Progenitor cell of endocrine pancreas (in vitro differentiated cells): ENCODE results near the gene ATG10. TPM values are rescaled to one million over a fixed set of nuclear protein-coding genes. Genes with fewer than 3 reads are reported as not detected.

Experiments
- DNase-seq: peaks from one replicate; pipeline ENCODE4 v3.0.0; 2021; ENCODE audit warnings: low spot score; ENCODE audit not compliant: unreplicated experiment
- H3K27ac Mint-ChIP-seq: 2 replicates; pipeline ENCODE4 v1.8.0; 2021; ENCODE audit warnings: mild to moderate bottlenecking, moderate library complexity, mixed read lengths
- H3K27me3 Mint-ChIP-seq: 2 replicates; pipeline ENCODE4 v1.8.0; 2021; ENCODE audit warnings: mixed read lengths
- H3K36me3 Mint-ChIP-seq: 2 replicates; pipeline ENCODE4 v1.8.0; 2022; ENCODE audit warnings: mixed read lengths; ENCODE audit not compliant: insufficient read depth
- H3K4me1 Mint-ChIP-seq: 2 replicates; pipeline ENCODE4 v1.8.0; 2021; ENCODE audit warnings: low read depth, mixed read lengths
- H3K4me3 Mint-ChIP-seq: 2 replicates; pipeline ENCODE4 v1.8.0; 2021; ENCODE audit warnings: low read depth, mild to moderate bottlenecking, moderate library complexity, mixed read lengths
- H3K9me3 Mint-ChIP-seq: 2 replicates; pipeline ENCODE4 v1.8.0; 2021; ENCODE audit warnings: low read depth, mixed read lengths
- CTCF ChIP-seq: fragments of 200-600 bp; sonication (generic); IDR thresholded peaks from one replicate; pipeline ENCODE4 v1.5.0; 2021; ENCODE audit warnings: antibody characterized with exemption, mild to moderate bottlenecking; ENCODE audit not compliant: unreplicated experiment
- total RNA-seq: library from RNA; stranded (reverse); gene quantifications from 2 replicates; pipeline ENCODE4 v1.2.1, GENCODE V29; 2021

The ATG10 gene
- total RNA-seq, 1 donor from 2014 or later, result 10.8 TPM

GRCh38 chr5:82208371-82208770, 236.5 kb downstream of the ATG10 start:
- Mint-ChIP-seq H3K36me3 (no peaks in the 10 kb centered on the region), H3K27me3 (no peaks in the 10 kb centered on the region), H3K27ac (no peak overlapping the region), H3K4me1 (no peaks in the 10 kb centered on the region), H3K9me3 (no peaks in the 10 kb centered on the region), H3K4me3 (no peak overlapping the region)
- TF ChIP-seq CTCF, result no peak
- no peak for DNase-seq

GRCh38 chr5:82211855-82212572, 240.2 kb downstream of the ATG10 start:
- Mint-ChIP-seq H3K27me3 (no peaks in the 10 kb centered on the region), H3K36me3 (no peaks in the 10 kb centered on the region), H3K4me3 (no peak overlapping the region), H3K9me3 (no peaks in the 10 kb centered on the region), H3K4me1 (no peaks in the 10 kb centered on the region), H3K27ac (no peak overlapping the region)
- DNase-seq, result no peak
- no peak for TF ChIP-seq CTCF

- Mint-ChIP-seq H3K4me3 (no peak overlapping the region), H3K9me3 (no peaks in the 10 kb centered on the region), H3K27me3 (no peaks in the 10 kb centered on the region), H3K36me3 (no peaks in the 10 kb centered on the region), H3K4me1 (no peaks in the 10 kb centered on the region), H3K27ac (no peak overlapping the region)
- DNase-seq, result no peak
- no peak for TF ChIP-seq CTCF
Observed at GRCh38 chr5:82217917-82218316, 246.1 kb downstream of the ATG10 start.

- TF ChIP-seq CTCF, result no peak
- H3K9me3 Mint-ChIP-seq, result no peaks in the 10 kb centered on the region
- no peaks in the 10 kb centered on the region for H3K36me3 Mint-ChIP-seq
- H3K4me3 Mint-ChIP-seq, result no peak overlapping the region
- H3K4me1 Mint-ChIP-seq, result no peaks in the 10 kb centered on the region
- H3K27me3 Mint-ChIP-seq, result no peaks in the 10 kb centered on the region
- H3K27ac Mint-ChIP-seq, result no peak overlapping the region
- DNase-seq, result no peak
Observed at GRCh38 chr5:82218374-82219156, 246.7 kb downstream of the ATG10 start.

- H3K27ac Mint-ChIP-seq, result no peak overlapping the region
- no peak for DNase-seq
Observed at GRCh38 chr5:82221020-82221419, 249.2 kb downstream of the ATG10 start.

More at GRCh38 chr5:82221020-82221419, 249.2 kb downstream of the ATG10 start:
- Mint-ChIP-seq H3K27me3 (no peaks in the 10 kb centered on the region), H3K4me3 (no peak overlapping the region), H3K36me3 (no peaks in the 10 kb centered on the region), H3K4me1 (peaks cover 1% of the 10 kb centered on the region), H3K9me3 (no peaks in the 10 kb centered on the region)
- TF ChIP-seq CTCF, result no peak
